Skin epidermis (tissue), 12 donors: ENCODE data around the gene HDLBP.

Experiments
- H3K27ac ChIP-seq, 21 experiments: fragments of 200-600 bp; sonication (generic) in 11 of 21; one replicate each; pipeline ENCODE4 v1.5.0; 2020; ENCODE audit warnings: mild to moderate bottlenecking in 3 of 21, inconsistent platforms in 2 of 21, moderate library complexity in 2 of 21
- H3K4me3 ChIP-seq, 7 experiments: fragments of 200-600 bp; sonication (generic) in 2 of 7; one replicate each; pipeline ENCODE4 v1.5.0; 2020; ENCODE audit warnings: inconsistent platforms in 2 of 7, mild to moderate bottlenecking in 2 of 7, moderate library complexity in 1 of 7

The HDLBP gene

GRCh38 chr2:241237047-241237446 lies 78.4 kb downstream of the HDLBP start:
- Histone ChIP-seq H3K4me3 (no peak overlapping the region), H3K27ac (no peak overlapping the region)

- Histone ChIP-seq H3K27ac (no peak overlapping the region), H3K4me3 (no peak overlapping the region)
Measured at GRCh38 chr2:241235859-241236593, 79.4 kb downstream of the HDLBP start.

- Histone ChIP-seq H3K4me3 (no peak overlapping the region), H3K27ac (no peak overlapping the region)
Measured at GRCh38 chr2:241234962-241235740, 80.3 kb downstream of the HDLBP start.

GRCh38 chr2:241234066-241234790 lies 81.2 kb downstream of the HDLBP start:
- Histone ChIP-seq H3K27ac (no peak overlapping the region), H3K4me3 (no peak overlapping the region)

- Histone ChIP-seq H3K27ac (no peak overlapping the region), H3K4me3 (no peak overlapping the region)
Measured at GRCh38 chr2:241232736-241233575, 82.5 kb downstream of the HDLBP start.

- no peak overlapping the region for H3K4me3 ChIP-seq
Measured at GRCh38 chr2:241230435-241230834, 85.0 kb downstream of the HDLBP start.

DNA sequence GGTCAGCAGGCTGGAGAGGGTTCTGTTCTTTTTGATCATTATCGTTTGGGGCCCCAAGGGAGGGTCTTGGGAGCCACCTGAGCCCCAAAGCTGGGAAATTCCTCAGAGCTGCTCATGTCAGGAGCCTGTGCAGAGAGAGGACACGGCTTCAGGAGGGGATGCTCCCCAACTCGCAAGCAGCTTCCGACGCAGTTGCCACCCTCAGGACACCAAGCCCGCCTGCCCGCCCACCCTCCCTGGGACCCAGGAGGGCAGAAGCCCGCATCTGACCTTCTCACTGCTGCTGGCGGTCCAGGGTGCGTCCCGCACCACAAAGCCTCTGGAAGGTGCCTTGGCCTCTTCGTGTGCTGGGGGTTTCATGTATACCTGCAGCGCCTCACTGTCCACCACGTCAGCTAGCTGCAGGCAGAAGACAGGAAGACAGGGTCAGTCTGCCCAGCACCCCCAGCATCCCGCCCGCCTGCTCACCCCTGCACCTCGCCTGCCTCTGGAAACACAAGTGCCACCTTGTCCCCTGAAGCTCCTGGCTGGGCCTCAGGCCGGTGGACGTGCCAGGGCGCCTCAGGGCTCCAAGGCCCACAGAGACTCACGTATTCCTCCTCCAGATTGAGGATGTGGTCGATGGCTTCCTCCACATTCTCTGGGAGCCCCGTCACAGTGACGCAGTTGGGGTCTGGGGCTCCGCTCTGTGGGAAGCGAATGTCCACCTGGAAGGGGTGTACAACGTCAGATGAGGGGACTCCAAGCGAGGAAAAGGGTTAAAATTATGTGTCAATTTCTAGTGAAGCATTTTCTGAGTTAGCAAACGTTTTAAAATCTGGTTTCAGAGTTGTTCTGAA lies 85.7 kb downstream of the HDLBP start:
- Histone ChIP-seq H3K4me3 (no peak overlapping the region), H3K27ac (no peak overlapping the region)

More at GRCh38 chr2:241230435-241230834, 85.0 kb downstream of the HDLBP start:
- no peak overlapping the region for H3K27ac ChIP-seq

DNA sequence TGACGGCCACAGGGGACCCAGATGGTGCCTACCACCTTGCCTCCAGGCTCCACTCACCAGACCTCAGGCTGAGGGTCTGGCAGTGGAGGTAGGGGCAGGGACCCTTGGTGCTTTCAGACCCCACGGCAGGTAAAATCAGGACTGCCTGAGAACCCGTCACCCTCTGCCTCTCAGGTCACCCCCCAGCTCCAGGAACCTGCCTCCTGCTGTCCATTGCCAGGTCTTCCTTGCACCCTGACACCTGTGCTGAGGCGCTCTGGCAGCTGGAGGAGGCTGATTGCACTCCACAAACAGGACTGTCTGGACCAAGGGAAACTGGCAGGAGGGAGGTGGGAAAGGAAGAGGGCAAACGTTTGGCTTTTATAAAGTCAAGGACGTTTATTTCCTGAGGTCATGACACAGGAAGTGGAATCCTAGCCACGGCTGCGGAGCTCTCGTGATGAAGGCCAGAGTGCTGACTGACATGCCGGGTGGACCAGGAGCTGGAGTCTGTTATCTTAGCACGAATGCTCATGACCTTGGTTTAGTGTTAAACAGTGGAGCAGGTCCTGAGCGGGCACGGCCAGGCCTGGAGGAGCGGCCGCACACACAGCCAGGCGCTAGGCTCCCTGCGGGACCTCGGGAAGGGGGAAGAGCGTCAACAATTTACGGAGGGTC lies 86.5 kb downstream of the HDLBP start:
- Histone ChIP-seq H3K27ac (no peak overlapping the region), H3K4me3 (no peak overlapping the region)

DNA sequence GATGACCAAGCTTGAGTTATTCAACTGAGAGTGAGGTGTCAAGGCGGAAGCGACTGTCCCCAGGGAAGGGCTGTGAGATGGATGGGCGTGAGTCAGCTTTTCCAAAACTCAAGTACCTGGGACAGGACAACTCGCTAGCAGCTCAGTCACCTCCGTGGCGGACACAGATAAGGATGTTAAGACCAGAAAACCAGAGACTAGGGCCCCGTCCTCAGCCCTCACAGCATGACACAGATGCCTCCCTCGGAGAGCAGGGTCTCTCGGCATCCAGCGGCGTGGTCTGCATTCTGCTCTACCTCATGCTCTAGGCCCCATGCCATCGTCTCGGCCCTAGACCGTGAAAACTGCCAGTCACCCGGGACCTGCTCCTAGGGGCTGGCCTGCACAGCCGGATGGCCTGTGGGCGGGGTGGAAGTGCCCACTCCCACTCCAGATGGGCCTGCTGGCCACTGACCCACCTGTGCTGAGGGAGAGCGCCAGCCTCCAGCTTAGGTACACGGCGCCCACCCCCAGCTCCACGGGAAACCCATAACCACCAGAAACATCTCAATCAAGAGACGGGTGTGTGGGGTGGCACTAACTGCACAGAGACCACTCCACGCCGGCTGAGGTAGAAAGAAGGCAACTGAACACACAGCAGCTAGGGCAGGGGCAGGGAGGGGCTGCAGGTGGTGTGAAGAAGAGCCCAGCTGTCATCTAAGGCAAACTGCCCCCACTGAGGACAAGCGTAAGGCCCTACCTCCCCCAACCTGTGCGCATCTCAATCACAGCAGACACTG lies 87.2 kb downstream of the HDLBP start:
- Histone ChIP-seq H3K27ac (no peak overlapping the region), H3K4me3 (no peak overlapping the region)

- Histone ChIP-seq H3K27ac (no peak overlapping the region), H3K4me3 (no peak overlapping the region)
Measured at GRCh38 chr2:241227594-241227993, 87.9 kb downstream of the HDLBP start.

- Histone ChIP-seq H3K27ac (no peak overlapping the region), H3K4me3 (no peak overlapping the region)
Measured at GRCh38 chr2:241226723-241227572, 88.5 kb downstream of the HDLBP start.

GRCh38 chr2:241225983-241226382 lies 89.5 kb downstream of the HDLBP start:
- H3K4me3 ChIP-seq: no peak overlapping the region
- H3K27ac ChIP-seq: no peak overlapping the region

DNA sequence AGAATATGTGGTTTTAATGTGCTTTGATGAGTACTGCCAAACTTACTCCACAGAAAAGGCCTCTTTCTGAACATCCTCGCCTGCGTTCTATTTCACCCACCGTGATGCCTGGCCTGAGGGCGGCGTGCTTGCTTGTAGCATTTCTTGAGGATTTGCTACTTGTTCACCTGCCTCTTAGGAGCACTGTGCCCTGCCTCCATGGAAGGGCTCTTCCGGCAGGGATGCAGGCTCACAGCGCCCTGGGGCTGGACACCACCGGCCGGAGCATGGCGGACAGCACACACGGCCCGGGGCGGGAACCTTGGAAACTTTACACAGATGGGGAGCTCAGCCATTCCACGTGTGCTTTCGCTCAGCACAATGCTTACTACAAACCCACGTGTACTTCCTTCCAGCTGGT lies 89.9 kb downstream of the HDLBP start:
- no peak overlapping the region for H3K27ac ChIP-seq
- no peak overlapping the region for H3K4me3 ChIP-seq

DNA sequence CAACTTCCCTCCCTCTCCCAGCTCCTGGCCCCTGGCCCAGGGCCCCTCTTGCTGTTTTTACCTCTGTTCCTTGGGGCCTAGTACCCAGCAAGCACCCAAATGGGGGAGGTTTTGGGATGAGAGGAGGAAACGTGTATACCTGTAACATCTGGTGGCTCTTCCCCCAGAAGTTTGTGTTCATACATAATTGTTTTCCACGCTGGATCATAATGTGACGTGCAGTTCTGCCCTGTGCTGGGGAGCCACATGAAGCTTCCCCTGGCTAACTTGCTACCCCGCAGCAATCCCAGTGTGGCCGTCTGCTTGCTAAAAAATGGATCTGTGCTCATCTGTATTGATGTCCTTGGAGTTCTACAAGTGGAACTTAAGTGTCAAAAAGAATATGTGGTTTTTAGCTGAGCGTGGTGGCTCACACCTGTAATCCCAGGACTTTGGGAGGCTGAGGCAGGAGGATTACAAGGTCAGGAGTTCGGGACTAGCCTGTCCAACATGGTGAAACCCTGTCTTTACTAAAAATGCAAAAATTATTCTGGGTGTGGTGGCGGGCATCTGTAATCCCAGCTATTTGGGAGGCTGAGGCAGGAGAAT lies 90.5 kb downstream of the HDLBP start:
- Histone ChIP-seq H3K4me3 (no peak overlapping the region), H3K27ac (no peak overlapping the region)

DNA sequence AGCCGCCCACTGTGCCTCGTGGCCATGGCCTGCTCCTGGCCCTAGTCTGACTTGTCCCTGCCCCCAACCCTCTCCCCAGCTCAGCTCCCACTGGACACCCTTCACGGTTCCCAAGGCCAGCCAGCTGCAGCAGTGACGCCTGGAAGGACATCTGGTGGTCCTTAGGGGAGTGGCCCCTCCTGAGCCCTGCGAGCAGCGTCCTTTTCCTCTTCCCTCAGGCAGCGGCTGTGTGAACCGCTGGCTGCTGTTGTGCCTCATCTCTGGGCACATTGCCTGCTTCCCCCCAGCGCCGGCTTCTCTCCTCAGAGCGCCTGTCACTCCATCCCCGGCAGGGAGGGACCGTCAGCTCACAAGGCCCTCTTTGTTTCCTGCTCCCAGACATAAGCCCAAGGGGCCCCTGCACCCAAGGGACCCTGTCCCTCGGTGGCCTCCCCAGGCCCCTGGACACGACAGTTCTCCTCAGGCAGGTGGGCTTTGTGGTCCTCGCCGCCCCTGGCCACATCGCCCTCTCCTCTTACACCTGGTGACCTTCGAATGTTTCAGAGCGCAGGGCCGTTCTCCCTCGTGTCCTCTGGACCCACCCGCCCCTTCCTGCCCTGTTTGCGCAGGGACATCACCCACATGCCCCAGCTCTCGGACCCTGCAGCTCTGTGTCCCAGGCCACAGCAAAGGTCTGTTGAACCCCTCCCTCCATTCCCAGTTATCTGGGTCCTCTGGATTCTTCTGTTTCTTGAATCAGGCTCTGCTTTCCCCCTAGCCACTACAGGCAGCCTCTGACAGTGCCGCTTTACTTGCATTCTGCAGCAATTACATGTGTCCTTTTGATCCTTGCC lies 91.2 kb downstream of the HDLBP start:
- Histone ChIP-seq H3K4me3 (no peak overlapping the region), H3K27ac (no peak overlapping the region)
